ENCODE measurements around the gene PRODH2.
"Not testable (repeated sequence)": the region's sequence is repeated elsewhere in the genome, so short reads cannot be mapped to it uniquely, and the experiment has no call there.

The PRODH2 gene

DNA sequence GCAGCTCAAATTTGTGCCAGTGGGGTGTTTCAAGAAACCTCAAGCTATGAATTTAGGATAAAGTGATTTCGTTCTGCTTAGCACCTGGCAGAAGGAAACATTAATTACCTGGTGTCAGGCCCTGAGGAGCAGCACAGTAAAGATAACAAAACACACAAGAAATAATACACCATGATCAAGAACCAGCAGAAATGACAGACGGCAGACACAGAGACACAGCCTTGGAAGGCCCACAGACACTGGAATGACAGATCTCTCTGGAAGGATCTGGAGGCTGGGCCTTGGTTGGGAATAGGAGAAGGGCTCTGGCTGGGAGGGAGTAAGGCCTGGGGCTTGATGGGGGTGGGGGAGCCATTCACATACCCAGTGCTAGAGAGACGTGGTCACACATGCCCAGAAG lies 10.8 kb downstream of the PRODH2 start:
- FAIRE-seq, result no peak

DNA sequence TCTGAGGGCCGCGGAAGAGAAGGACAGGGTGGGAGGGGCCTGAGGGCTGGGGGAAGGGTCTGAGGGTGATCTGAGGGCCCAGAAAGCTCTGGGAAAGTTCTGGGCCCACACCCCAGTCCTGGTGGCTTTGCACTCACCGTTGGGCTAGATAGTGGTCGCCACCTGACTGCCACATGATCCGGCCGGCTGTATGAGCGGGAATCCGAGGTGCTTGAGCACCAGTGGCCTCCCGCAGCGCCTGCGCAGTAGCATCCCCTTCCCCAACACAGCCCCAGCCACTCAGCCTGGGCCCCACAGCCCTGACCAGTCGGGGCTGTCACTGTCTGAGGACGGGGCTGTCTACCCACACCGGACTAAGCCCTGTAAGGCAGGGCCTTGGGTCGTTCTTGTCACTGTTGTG lies 15.0 kb downstream of the PRODH2 start:
- DNase-seq (ENCODE audit: insufficient read length, low spot score), result no peak
- FAIRE-seq, result no peak

More for the DNA sequence above, 10.8 kb downstream of the PRODH2 start:
- no peak for DNase-seq (ENCODE audit: insufficient read length, low spot score)

DNA sequence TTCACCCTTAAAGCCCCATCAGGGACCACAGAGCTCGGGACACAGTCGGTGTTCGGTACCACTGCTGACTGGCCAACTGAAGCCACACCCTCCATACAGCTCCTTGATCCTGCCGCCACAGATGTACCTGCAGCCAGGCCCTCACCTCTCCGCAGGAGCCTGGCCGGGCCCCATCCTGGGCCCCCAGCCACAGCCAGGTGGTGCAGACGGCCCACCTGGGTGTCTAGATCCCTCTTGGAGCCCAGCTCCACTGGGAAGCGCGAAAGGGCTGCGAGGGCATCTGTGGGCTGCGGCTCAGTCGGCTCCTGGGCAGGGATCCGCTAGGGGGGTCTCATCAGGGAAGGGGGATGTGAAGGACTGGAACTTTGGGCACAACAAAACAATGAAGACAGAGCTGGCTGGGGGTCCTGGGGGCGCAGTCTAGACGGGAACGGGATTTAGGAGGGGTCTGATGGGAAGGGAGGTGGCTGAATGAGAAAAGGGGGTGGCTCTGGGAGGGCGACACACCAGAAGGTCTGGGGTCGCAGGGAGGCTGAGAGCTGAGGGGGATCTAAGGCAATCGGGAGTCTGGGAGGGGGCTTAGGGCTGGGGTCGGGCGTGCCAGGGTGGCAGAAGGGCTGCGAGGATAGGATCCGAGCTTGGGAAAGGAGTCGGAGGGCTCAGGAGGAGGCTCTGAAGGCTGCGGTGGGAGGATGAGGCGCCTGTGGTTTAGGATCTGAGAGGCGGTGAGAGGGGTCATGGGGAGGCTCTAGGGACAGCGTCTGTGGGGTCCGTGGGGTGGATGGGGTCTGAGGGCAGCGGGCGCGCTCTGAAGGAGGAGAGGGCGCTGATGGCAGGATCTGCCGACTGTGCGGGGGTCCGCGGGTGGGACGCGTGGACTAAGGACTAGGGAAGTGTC lies 15.8 kb downstream of the PRODH2 start:
- DNase-seq (ENCODE audit: insufficient read length, low spot score), result no peak
- FAIRE-seq, result no peak

DNA sequence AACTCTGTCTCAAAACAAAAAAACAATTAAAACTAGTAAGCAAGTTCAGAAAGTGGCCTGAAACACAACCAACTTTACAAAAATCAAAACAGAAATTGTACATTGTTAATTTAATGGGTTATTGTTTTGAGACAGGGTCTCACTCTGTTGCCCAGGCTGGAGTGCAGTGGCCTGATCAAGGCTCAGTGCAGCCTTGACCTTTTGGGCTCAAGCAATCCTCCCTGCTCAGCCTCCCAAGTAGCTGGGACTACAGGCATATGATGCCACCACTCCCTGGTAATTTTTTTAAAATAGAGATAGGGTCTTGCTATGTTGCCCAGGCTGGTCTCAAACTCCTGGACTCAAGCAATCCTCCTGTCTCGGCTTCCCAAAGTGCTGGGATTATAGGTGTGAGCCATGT lies 17.1 kb downstream of the PRODH2 start:
- DNase-seq (ENCODE audit: insufficient read length, low spot score); FAIRE-seq: not testable (repeated sequence)

DNA sequence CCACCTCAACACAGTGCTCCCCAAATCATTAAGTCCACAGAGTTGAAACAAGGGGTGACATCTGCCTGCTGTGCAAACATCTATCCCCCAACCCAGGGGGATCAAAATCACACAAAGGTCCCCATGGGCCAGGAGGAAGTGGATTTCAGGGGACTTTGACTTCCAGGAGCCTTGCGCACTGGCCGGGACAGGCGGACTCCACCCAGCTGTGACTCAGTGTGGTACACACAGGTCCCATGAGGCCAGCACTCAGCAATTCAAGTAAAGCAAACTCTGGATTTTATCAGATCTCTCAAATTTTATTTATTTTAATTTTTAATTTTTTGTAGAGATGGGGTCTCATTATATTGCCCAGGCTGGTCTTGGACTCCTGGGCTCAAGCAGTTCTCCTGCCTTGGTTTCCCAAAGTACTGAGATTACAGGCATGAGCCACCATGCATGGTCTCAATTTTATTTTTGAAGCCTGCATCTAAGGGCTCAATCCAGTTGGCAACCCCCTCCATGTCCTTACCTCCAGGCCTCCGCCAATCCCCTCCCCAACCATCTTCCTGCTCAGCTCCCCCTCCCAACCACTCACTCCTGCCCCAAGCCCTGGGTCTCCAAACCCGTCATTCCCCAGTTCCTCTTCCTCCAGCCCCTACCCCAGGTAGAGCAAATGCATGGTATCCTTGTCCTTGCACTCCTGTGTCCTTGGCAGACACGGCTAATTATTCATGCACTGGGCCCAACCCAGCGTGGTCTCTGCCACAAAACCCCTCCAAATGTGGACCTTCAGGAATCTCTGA lies 19.1 kb downstream of the PRODH2 start:
- DNase-seq (ENCODE audit: insufficient read length, low spot score), result no peak
- FAIRE-seq, result no peak

DNA sequence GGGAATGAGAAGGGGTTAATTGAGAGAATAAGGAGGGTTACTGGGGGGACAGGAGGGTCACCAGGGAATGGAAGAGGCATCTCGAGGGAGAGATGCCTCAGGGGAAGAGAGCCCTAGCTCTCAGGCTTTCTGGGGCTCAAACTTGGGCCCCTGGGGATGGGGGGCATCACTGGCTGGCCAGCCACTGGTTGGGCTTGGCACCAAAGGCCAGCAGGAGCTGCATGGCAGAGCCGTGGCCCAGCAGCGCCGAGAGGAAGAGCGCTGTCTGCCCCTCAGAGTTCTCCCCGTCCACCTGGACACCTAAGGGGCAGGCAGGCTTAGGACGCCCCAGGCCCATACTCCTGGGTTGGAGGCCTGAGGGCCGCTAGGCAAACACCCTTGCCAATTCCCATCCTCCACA lies 19.8 kb downstream of the PRODH2 start:
- FAIRE-seq, result no peak
- DNase-seq (ENCODE audit: insufficient read length, low spot score), result no peak

DNA sequence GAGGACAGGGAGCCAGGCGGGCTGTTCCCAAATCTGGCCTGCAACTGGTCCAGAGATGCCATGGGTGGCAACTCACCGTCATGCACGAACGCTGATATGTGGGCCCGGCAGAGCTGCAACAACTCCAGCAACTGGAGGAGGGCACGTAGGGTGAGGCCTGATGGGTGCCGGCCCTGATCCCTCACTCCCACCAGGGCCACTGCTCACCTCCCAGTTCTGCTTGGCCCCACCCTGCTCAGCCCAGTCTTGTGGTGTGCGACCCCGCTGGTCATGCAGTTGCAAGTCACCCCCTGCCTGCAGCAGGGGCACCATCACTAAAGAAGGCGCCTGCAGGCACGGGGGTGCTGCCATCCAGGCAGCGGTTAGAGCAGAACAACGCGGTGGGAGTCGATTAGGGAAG lies 20.3 kb downstream of the PRODH2 start:
- no peak for DNase-seq (ENCODE audit: insufficient read length, low spot score)
- no peak for FAIRE-seq

DNA sequence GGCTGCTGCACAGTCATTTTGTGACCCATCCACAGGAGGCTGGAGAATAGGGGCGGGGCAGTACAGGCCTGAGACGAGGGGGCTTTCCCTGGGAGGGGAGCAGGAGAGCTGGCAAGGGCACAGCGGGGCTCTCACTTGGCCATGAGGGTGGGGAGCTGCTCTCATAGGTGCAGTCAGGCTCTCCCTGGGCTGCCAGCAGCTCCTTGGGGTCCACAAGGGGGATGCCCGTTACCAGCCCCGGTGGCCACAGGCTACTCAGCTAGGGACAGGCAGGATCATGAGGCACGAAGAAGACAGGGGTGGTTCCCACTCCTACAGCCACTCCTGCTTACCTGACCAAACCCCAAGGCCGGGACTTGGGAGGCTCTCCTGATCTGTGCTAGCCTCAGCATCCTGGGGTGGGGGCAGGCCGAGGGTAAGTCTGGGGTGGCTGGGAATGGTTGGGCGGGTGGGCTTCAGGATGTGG lies 20.8 kb downstream of the PRODH2 start:
- DNase-seq (ENCODE audit: insufficient read length, low spot score), result no peak
- FAIRE-seq, result no peak

DNA sequence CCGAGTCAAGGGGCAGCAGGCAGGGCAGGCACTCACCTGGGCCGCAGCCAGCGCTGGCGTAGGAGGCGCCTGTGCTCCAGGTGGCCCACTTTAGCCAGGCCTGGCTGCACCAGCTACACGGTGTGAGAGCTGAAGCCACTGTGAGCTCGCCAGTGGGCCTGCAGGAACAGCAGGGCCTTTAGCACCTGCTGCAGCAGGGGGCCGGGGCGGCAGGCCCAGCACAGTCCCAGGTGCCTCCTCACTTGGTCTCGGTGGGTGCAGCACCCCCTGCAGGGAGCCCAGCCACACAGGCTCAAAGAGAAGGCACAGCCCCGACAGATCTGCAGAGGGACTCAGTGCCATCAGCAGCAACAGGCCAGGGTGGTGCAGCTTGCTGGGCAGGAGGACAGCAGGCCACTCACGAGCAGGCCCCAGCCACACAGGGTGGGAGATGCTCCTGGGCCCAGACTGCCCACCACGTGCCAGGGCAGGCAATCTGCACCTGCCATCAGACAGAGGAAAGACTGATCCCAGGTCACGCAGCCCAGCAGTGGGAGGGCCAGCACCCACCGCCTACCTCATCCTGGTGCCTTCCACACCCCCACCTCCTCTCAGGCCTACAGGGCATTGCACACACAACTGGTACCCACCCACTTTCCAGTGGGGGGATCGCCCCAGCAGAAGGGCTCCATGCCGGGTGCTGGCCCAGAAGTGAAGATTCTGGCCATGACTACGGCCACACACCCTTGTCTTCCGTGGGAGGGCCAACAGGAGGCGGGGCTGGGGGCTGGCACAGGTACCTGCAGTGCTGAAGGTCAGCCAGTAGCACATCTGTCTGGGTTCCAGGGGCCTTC lies 21.4 kb downstream of the PRODH2 start:
- DNase-seq (ENCODE audit: insufficient read length, low spot score) (no peak), FAIRE-seq (no peak)

DNA sequence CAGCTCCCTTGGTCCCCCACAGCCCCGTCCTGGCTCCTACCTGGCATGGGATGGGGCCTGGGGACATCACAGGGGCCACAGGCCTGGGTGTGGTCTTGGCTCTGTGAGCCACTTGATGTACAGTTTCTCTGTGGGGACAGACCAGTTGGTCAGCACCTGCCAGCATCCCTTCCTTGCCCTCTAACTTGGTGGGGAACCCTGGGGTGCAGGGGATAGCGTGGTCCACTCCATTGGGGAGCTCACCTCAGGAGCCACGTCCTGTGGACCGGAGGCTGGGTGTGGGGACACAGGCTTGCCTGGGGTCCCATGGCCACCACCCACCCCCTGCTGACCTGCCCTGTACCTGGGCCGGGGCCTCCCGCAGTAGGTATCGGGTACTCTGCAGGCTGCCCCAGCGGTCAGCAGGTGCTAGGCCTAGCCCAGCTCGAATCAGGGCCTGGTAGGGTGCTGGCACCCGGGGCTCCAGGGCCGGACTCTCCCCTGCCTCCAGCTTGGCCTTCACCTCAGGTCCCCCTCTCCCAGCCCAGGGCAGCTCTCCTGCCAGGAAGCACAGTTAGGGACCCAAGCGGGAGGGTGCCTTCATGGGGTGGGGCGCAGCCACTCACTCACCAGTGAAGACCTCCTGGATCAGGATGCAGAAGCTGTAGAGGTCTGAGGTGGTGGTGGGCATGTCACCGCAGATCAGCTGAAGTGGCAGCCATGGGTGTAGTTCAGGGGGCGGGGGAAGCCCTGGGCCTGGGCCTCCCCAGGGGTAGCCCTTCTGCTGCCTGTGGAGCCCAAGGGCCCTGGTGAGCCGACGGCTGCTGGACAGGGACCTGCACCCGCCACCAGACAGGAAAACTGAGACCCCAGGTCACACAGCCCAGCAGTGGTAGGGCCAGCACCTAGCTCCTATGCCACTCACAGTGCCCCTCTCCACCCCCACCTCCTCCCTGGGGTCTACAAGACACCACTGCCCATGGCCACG lies 22.4 kb downstream of the PRODH2 start:
- no peak for FAIRE-seq
- DNase-seq (ENCODE audit: insufficient read length, low spot score), result no peak

DNA sequence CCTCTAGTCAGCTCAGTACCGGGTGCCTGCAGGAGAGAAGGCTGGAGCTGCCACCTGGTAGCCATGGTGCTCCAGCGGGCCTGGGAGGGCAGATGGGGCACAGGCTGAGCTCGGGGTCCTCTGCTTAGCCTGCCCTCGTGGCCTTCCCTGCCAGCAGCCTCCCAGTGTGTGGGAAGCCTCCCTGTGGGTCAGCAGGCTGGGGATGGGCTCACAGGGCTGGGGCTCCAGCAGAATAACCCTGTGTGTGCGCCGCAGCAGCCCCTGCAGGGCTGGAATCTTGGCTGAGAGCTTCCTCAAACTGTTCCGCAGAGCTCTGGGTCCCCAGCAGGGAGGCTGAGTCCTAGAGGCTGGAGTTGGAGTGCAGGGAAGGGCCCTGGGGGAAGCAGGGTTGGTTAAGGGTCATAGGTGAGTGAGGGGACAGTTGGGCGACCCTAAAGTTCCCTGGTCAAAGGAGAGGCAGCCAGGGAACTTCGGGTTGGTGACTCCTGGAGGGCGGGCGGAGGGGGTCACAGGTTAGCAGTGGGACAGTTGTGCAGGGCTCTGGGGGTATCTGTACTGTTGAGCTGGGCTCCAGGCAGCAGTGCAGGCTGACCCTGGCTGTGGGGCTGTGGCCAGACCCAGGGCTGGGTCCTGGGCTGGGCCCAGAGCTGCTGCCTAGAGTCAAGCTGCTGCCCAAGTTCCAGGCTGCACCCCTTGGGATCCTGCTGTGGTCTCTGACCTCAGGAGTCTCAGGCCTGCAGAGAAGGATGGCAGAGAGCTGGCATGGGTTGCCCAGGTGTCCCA lies 23.3 kb downstream of the PRODH2 start:
- FAIRE-seq (no peak), DNase-seq (ENCODE audit: insufficient read length, low spot score) (no peak)

DNA sequence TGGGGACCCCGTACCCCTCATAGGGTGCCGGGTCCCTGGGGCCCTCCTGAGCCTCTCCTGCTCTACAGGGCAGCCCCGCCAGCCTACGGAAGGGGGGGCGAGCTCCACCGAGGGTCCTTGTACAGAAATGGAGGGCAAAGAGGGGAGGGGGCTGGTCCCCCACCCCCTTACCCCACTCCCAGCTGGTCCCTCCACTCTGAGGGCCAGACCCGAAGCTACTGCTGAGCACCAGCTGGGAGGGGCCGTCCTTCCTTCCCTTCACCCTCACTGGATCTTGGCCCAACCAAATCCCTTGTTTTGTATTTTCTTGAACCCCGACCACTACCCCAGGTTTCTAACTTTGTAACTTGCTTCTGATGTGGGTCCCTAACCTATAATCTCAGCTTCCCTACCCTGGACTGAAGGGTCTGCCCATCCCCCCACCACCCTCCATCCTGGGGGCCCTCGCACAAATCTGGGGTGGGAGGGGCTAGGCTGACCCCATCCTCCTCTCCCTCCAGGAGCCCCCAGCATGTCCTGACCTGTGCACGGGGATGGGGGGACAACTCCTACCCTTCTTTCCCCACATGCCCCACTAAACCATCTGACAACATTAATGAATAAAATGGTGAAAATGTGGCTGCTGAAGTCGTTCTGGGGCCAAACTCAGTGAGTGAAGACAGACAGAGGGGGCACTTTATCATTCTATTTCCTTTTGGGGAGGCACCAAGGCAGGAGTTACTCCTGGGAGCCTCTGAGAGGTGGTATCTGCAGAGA lies 24.3 kb downstream of the PRODH2 start:
- DNase-seq (ENCODE audit: insufficient read length, low spot score), result no peak

DNA sequence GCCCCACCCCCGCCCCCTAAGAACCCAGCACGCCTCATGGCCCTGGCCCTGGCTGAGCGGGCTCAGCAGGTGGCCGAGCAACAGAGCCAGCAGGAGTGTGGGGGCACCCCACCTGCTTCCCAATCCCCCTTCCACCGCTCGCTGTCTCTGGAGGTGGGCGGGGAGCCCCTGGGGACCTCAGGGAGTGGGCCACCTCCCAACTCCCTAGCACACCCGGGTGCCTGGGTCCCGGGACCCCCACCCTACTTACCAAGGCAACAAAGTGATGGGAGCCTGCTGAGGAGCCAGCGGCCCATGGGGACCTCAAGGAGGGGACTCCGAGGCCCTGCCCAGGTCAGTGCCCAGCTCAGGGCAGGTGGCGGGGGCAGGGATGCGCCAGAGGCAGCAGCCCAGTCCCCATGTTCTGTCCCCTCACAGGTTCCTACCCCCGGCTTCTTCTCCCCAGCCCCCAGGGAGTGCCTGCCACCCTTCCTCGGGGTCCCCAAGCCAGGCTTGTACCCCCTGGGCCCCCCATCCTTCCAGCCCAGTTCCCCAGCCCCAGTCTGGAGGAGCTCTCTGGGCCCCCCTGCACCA lies 25.3 kb downstream of the PRODH2 start:
- DNase-seq (ENCODE audit: insufficient read length, low spot score) (no peak), FAIRE-seq (no peak)

More for the DNA sequence above, 24.3 kb downstream of the PRODH2 start:
- no peak for FAIRE-seq

DNA sequence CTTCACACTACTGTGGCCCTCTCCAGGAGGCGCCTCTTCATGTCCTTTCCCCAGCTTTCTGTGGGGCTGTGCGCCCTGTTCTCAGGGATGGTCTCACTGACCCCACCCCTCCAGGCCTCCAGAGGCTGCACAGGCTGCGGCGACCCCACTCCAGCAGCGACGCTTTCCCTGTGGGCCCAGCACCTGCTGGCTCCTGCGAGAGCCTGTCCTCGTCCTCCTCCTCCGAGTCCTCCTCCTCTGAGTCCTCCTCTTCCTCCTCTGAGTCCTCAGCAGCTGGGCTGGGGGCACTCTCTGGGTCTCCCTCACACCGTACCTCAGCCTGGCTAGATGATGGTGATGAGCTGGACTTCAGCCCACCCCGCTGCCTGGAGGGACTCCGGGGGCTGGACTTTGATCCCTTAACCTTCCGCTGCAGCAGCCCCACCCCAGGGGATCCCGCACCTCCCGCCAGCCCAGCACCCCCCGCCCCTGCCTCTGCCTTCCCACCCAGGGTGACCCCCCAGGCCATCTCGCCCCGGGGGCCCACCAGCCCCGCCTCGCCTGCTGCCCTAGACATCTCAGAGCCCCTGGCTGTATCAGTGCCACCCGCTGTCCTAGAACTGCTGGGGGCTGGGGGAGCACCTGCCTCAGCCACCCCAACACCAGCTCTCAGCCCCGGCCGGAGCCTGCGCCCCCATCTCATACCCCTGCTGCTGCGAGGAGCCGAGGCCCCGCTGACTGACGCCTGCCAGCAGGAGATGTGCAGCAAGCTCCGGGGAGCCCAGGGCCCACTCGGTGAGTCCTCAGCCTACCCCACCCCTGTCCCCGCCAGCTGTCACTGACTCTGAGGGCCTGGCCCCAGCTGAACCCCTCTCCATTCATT lies 26.1 kb downstream of the PRODH2 start:
- no peak for DNase-seq (ENCODE audit: insufficient read length, low spot score)
- FAIRE-seq, result no peak

DNA sequence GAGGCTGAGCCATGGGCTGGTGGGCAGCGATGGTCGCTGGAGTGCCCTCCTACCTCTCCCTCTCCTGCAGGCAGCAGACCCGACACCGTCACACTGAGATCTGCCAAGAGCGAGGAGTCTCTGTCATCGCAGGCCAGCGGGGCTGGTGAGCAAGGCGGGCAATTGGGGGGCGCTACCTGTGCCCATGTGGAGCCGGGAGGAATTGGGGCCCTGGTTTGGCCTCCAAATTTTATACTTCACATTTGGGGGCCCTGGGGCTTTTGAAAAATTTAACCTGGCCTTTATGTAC lies 27.4 kb downstream of the PRODH2 start:
- FAIRE-seq (no peak), DNase-seq (ENCODE audit: insufficient read length, low spot score) (no peak)

DNA sequence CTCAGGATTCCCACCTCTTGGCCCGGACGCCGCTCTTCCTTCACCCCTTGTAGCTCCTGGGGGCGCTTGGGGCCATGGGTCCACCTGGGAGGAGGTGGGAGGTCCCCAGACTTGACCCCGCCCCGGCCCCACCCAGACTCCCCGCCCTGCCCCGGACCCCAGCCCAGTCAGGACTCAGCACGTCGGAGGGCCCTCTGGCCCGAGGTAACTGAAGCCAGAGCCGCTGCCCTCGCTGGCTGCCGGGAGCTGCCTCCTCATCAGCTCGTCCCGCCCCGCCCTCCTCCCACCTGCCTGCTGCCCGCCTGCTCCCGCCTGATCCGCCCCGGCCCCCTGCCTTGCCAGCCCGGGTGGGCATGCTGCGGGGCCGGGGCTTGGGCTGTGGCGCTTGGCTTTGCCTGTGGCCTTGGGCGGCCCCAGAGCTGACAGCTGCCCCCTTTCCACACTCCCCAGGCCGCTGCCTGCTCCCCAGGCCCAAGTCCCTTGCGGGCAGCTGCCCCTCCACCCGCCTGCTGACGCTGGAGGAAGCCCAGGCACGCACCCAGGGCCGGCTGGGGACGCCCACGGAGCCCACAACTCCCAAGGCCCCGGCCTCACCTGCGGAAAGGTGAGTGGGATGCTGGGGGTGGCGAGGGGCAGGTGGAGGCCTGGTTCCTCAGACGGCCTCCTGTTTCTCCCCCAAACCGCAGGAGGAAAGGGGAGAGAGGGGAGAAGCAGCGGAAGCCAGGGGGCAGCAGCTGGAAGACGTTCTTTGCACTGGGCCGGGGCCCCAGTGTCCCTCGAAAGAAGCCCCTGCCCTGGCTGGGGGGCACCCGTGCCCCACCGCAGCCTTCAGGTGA lies 27.9 kb downstream of the PRODH2 start:
- FAIRE-seq, result no peak
- DNase-seq (ENCODE audit: insufficient read length, low spot score), result no peak

Measured in GM19239 (cell line).